ENCODE measurements around the gene ITGB1.
"Not testable (repeated sequence)": the region's sequence is repeated elsewhere in the genome, so short reads cannot be mapped to it uniquely, and the experiment has no call there.

Gene ITGB1

DNA sequence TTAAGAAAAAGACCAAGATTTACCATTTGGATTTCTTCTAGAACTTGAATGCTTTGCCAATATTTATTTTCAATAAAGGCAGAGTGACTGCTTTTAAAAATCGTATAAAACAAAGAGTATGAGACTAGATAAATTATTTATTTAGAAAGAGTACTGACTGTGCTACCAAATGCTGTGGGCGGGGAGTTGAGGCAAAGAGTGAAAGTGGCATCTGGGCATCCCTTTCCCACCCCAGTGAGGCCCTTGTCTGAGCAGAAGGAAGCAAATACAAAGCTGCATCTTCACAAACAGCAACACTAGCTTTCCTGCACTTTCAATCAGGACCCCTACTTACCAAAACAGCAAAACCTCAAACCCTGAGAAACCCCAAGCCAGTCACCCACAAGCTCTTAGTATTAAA, 34.9 kb downstream of the ITGB1 start:
- DNase-seq (ENCODE audit: low read depth in 2 of 2): no peak
- TF ChIP-seq CTCF (IDR thresholded peaks at IDR 0.05; ENCODE audit: low read depth, low read length): no peak

DNA sequence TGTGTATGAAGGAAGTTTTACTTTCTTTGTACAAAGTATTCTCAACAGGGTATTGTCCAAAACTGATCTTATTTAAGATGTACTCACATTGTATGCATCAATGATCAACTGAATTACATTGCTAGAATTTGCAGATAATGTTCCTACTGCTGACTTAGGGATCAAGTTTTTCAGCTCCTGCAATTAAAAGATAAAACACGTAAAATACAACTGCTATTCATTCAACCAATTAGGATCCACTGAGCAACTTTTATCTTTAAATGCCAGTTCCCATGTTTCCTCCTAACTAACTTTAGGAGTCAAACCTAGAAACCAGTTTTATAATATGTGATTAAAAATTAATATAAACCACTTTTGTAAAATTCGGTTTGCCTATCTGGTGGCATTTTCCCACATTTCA, 35.9 kb downstream of the ITGB1 start:
- no peak for TF ChIP-seq CTCF (IDR thresholded peaks at IDR 0.05; ENCODE audit: low read depth, low read length)
- H3K4me3 ChIP-seq (replicated peaks in 1 of 2; ENCODE audit: low read depth in 2 of 2, low read length in 2 of 2): no peak overlapping the region
- no peak for DNase-seq (ENCODE audit: low read depth in 2 of 2)

More for the DNA sequence above, 34.9 kb downstream of the ITGB1 start:
- H3K4me3 ChIP-seq (replicated peaks in 1 of 2; ENCODE audit: low read depth in 2 of 2, low read length in 2 of 2): no peak overlapping the region

DNA sequence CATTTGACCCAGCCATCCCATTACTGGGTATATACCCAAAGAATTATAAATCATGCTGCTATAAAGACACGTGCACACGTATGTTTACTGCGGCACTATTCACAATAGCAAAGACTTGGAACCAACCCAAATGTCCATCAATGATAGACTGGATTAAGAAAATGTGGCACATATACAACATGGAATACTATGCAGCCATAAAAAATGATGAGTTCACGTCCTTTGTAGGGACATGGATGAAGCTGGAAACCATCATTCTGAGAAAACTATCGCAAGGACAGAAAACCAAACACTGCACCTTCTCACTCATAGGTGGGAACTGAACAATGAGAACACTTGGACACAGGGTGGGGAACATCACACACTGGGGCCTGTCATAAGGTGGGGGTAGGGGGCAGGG, 40.2 kb downstream of the ITGB1 start:
- DNase-seq (ENCODE audit: low read depth in 2 of 2); H3K4me3 ChIP-seq (replicated peaks in 1 of 2; ENCODE audit: low read depth in 2 of 2, low read length in 2 of 2): not testable (repeated sequence)

GRCh38 chr10:32911285-32912016, 46.6 kb downstream of the ITGB1 start:
- no peak for DNase-seq (ENCODE audit: low read depth in 2 of 2)
- TF ChIP-seq CTCF (IDR thresholded peaks at IDR 0.05; ENCODE audit: low read depth, low read length): no peak
- no peak overlapping the region for H3K4me3 ChIP-seq (replicated peaks in 1 of 2; ENCODE audit: low read depth in 2 of 2, low read length in 2 of 2)

- H3K4me3 ChIP-seq (replicated peaks in 1 of 2; ENCODE audit: low read depth in 2 of 2, low read length in 2 of 2); DNase-seq (ENCODE audit: low read depth in 2 of 2): not testable (repeated sequence)
Measured at GRCh38 chr10:32909970-32910369, 48.1 kb downstream of the ITGB1 start.

DNA sequence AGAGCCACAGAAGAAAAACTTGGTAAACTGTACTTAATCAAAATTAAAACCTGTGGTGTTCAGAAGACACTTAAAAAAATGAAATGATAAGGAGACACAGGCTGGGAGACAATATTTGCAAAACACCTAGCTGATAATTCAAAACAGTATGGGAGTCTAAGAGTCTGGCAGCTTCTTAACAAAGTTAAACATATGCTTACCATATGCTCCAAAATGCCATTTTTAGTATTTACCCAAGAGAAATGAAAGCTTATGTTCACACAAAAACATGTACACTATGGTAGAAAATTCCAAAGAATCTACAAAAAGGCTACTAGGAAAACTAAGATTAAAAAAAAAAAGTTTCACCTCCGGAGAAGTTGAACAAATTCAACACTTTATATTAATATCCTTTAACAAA, 48.6 kb downstream of the ITGB1 start:
- TF ChIP-seq CTCF (IDR thresholded peaks at IDR 0.05; ENCODE audit: low read depth, low read length): no peak
- no peak for DNase-seq (ENCODE audit: low read depth in 2 of 2)
- H3K4me3 ChIP-seq (replicated peaks in 1 of 2; ENCODE audit: low read depth in 2 of 2, low read length in 2 of 2): no peak overlapping the region

DNA sequence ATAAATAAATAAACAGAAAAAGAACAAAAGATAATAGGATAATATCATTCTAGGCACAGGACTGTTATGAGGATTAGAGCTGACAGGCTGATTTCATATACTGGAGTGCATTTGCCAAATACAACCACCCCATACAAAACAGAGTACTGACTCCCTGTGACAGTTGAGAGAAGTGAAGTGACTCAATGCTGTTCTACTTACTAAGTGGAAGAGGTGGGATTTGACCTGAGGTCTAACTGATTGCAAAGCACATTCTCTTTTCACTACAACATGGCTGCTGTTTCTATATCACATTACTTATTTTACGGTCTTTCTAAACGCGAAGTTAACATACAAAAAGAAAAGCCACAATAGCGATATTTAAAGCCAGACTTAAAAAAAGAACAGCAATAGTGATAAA, 51.4 kb downstream of the ITGB1 start:
- TF ChIP-seq CTCF (IDR thresholded peaks at IDR 0.05; ENCODE audit: low read depth, low read length): no peak
- H3K4me3 ChIP-seq (replicated peaks in 1 of 2; ENCODE audit: low read depth in 2 of 2, low read length in 2 of 2): no peak overlapping the region
- no peak for DNase-seq (ENCODE audit: low read depth in 2 of 2)

DNA sequence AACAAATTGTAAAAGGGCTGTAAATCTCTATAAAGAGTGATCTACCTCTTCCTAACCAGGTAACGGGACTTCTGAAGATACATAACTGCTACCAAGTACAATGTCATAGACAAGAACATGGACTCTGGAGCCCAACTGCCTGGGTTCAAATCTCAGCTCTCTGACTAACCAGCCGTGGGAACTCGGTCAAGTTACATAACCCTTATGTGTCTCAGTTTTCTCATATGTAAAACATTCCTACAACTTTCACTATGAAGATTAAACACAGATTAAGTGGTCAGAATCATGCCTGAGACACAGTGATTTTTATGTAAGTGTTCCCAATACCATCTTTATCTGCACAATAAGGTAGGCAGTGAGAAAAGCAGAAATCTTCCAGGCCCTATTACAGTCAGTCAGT, 52.6 kb downstream of the ITGB1 start:
- no peak for TF ChIP-seq CTCF (IDR thresholded peaks at IDR 0.05; ENCODE audit: low read depth, low read length)
- no peak overlapping the region for H3K4me3 ChIP-seq (replicated peaks in 1 of 2; ENCODE audit: low read depth in 2 of 2, low read length in 2 of 2)
- DNase-seq (ENCODE audit: low read depth in 2 of 2): peak in 1 of 2 donors; percentile 40

Data from cardiac fibroblast (primary cell).